H1 (cell line): ENCODE measurements around the gene NECTIN2. TPM values are rescaled to one million over a fixed set of nuclear protein-coding genes. Genes with fewer than 3 reads are reported as not detected.

ENCODE experiments used
- CTCF ChIA-PET: fragments of 300-600 bp; sonication (Branson Sonifier 250); formaldehyde crosslinking; loops from one replicate; lab custom pipeline; 2021; ENCODE audit not compliant: partially characterized antibody; lab: Charles Lee
- POLR2A ChIA-PET: fragments of 300-600 bp; sonication (Branson Sonifier 250); formaldehyde crosslinking; loops from one replicate; lab custom pipeline; 2021; ENCODE audit warnings: inconsistent platforms; ENCODE audit not compliant: partially characterized antibody; lab: Charles Lee
- DNase-seq, 2 experiments: peaks; one replicate each; pipeline versions ENCODE4 v3.0.0 to v3.0.0-alpha.2; 2010 to 2022; ENCODE audit warnings: low spot score in 2 of 2, low read depth in 1 of 2, mixed read lengths in 1 of 2
- FAIRE-seq: peaks from 2 replicates; lab custom pipeline; 2011; peaks lifted over from hg19 to GRCh38; lab: Jason Lieb, UNC
- H2AFZ ChIP-seq: 2 replicates; pipeline ENCODE4 v1.8.1; 2012; ENCODE audit warnings: low read length, inconsistent platforms
- H2AK5ac ChIP-seq: 2 replicates; pipeline ENCODE4 v1.6.1; 2013; ENCODE audit warnings: low read depth, low read length
- H2BK120ac ChIP-seq: replicated peaks from 2 replicates; pipeline ENCODE3; 2013; ENCODE audit warnings: low read depth, low read length, inconsistent platforms
- H2BK12ac ChIP-seq: 2 replicates; pipeline ENCODE4 v1.6.1; 2013; ENCODE audit warnings: low read depth, low read length
- H2BK15ac ChIP-seq: 2 replicates; pipeline ENCODE4 v1.6.1; 2013; ENCODE audit warnings: low read length
- H2BK20ac ChIP-seq: 2 replicates; pipeline ENCODE4 v1.6.1; 2013; ENCODE audit warnings: low read length
- H2BK5ac ChIP-seq: 2 replicates; pipeline ENCODE4 v1.6.1; 2013; ENCODE audit warnings: low read depth, low read length
- H3K14ac ChIP-seq: 2 replicates; pipeline ENCODE4 v1.6.1; 2013; ENCODE audit warnings: inconsistent platforms; ENCODE audit not compliant: insufficient read length
- H3K18ac ChIP-seq: 2 replicates; pipeline ENCODE4 v1.6.1; 2013; ENCODE audit warnings: low read length; ENCODE audit errors: extremely low read depth
- H3K23ac ChIP-seq: 2 replicates; pipeline ENCODE4 v1.6.1; 2013; ENCODE audit warnings: inconsistent platforms; ENCODE audit not compliant: insufficient read length
- H3K23me2 ChIP-seq: 2 replicates; pipeline ENCODE4 v1.6.1; 2013; ENCODE audit warnings: low read depth, low read length
- H3K27ac ChIP-seq: 2 replicates; pipeline ENCODE4 v1.6.1; 2011; ENCODE audit warnings: low read depth, low read length, inconsistent platforms
- H3K27me3 ChIP-seq, 4 experiments: replicated peaks in 1 of 4; 1 replicate in 1 of 4; 2 replicates in 3 of 4; pipeline versions ENCODE4 v1.6.1 to v1.8.1; 2011 to 2013; ENCODE audit warnings: low read length in 3 of 4, mild to moderate bottlenecking in 3 of 4, inconsistent platforms in 2 of 4, mixed read lengths in 2 of 4, moderate library complexity in 1 of 4; ENCODE audit not compliant: control insufficient read depth in 3 of 4, insufficient read depth in 3 of 4; ENCODE audit errors: extremely low read depth in 1 of 4
- H3K36me3 ChIP-seq, 4 experiments: 2 replicates each; pipeline versions ENCODE4 v1.6.1 to v1.8.1; 2011 to 2013; ENCODE audit warnings: mild to moderate bottlenecking in 4 of 4, low read length in 3 of 4, moderate library complexity in 2 of 4, control low read depth in 1 of 4, inconsistent platforms in 1 of 4; ENCODE audit not compliant: insufficient read depth in 4 of 4, control insufficient read depth in 2 of 4
- H3K4ac ChIP-seq: replicated peaks from 2 replicates; pipeline ENCODE3; 2013; ENCODE audit warnings: low read length, low read depth, mixed read lengths, inconsistent platforms; ENCODE audit not compliant: insufficient read length
- H3K4me1 ChIP-seq, 4 experiments: replicated peaks in 1 of 4; 1 replicate in 1 of 4; 2 replicates in 3 of 4; pipeline versions ENCODE4 v1.6.1 to v1.8.1; 2011 to 2013; ENCODE audit warnings: low read length in 3 of 4, inconsistent platforms in 2 of 4, mixed read lengths in 1 of 4; ENCODE audit not compliant: insufficient read depth in 4 of 4, control insufficient read depth in 3 of 4
- H3K4me2 ChIP-seq, 2 experiments: 2 replicates each; pipeline versions ENCODE4 v1.6.1 to v1.8.1; 2011 to 2013; ENCODE audit warnings: low read depth in 2 of 2, low read length in 2 of 2, control low read depth in 1 of 2, inconsistent platforms in 1 of 2, mild to moderate bottlenecking in 1 of 2; ENCODE audit not compliant: insufficient read depth in 1 of 2
- H3K4me3 ChIP-seq, 4 experiments: fragments of 200-600, 300-600 bp in 1 of 4; sonication (generic), shearing (Covaris generic), sonication (Bioruptor Twin) in 1 of 4; 2 replicates each; pipeline versions ENCODE4 v1.5.1 to v1.8.1; 2011 to 2016; ENCODE audit warnings: low read length in 4 of 4, low read depth in 3 of 4, control low read depth in 2 of 4, inconsistent platforms in 2 of 4, mild to moderate bottlenecking in 2 of 4, mixed read lengths in 1 of 4, moderate library complexity in 1 of 4; ENCODE audit not compliant: insufficient read depth in 2 of 4; ENCODE audit errors: extremely low read depth in 1 of 4
- H3K56ac ChIP-seq: replicated peaks from 2 replicates; pipeline ENCODE3; 2013; ENCODE audit warnings: low read depth, mild to moderate bottlenecking, mixed read lengths, low read length, inconsistent platforms; ENCODE audit not compliant: insufficient read length
- H3K79me1 ChIP-seq: 2 replicates; pipeline ENCODE4 v1.6.1; 2013; ENCODE audit warnings: low read depth, low read length, control low read depth
- H3K79me2 ChIP-seq, 2 experiments: 2 replicates each; pipeline versions ENCODE4 v1.6.1 to v1.8.1; 2012 to 2013; ENCODE audit warnings: low read length in 2 of 2, mild to moderate bottlenecking in 2 of 2, inconsistent platforms in 1 of 2; ENCODE audit not compliant: insufficient read depth in 2 of 2, control insufficient read depth in 1 of 2
- H3K9ac ChIP-seq, 4 experiments: replicated peaks in 1 of 4; 1 replicate in 1 of 4; 2 replicates in 3 of 4; pipeline versions ENCODE4 v1.6.1 to v1.8.1; 2011 to 2013; ENCODE audit warnings: low read depth in 3 of 4, low read length in 3 of 4, control low read depth in 2 of 4, mild to moderate bottlenecking in 2 of 4, moderate library complexity in 2 of 4, inconsistent platforms in 1 of 4; ENCODE audit errors: extremely low read depth in 1 of 4
- H3K9me3 ChIP-seq, 2 experiments: 2 replicates each; pipeline versions ENCODE4 v1.6.1 to v1.8.1; 2012 to 2013; ENCODE audit warnings: mild to moderate bottlenecking in 2 of 2, moderate library complexity in 2 of 2, control low read depth in 1 of 2, inconsistent platforms in 1 of 2, low read depth in 1 of 2, low read length in 1 of 2, mixed read lengths in 1 of 2; ENCODE audit not compliant: insufficient read depth in 2 of 2
- H4K20me1 ChIP-seq, 2 experiments: replicated peaks in 1 of 2; 2 replicates each; pipeline versions ENCODE3 to v1.8.1; 2011 to 2013; ENCODE audit warnings: inconsistent platforms in 2 of 2, low read length in 2 of 2, mild to moderate bottlenecking in 1 of 2; ENCODE audit not compliant: insufficient read depth in 2 of 2, control insufficient read depth in 1 of 2
- H4K5ac ChIP-seq: 2 replicates; pipeline ENCODE4 v1.6.1; 2013; ENCODE audit warnings: low read length, low read depth, mixed read lengths, inconsistent platforms; ENCODE audit not compliant: insufficient read length
- H4K8ac ChIP-seq: 2 replicates; pipeline ENCODE4 v1.8.0; 2013; ENCODE audit warnings: mild to moderate bottlenecking, moderate library complexity, low read length, inconsistent platforms; ENCODE audit not compliant: insufficient read depth; ENCODE audit errors: extremely low read depth
- H4K91ac ChIP-seq: replicated peaks from 2 replicates; pipeline ENCODE3; 2013; ENCODE audit warnings: low read length, mixed read lengths, inconsistent platforms; ENCODE audit not compliant: insufficient read length
- RFX5 ChIP-seq: IDR thresholded peaks from 2 replicates; pipeline ENCODE4 v1.6.1; 2011; ENCODE audit warnings: low read depth, low read length, improper control_type of control experiment, borderline replicate concordance
- WGBS, 2 experiments: shearing (Covaris generic) in 1 of 2; methylation state at CpG; one replicate each; pipeline versions ENCODE4 v1.1.6 to v1.1.7; 2013 to 2015; ENCODE audit warnings: low lambda C conversion rate in 2 of 2, mixed read lengths in 2 of 2, inconsistent platforms in 1 of 2, low coverage in 1 of 2, missing lambda C conversion rate in 1 of 2; ENCODE audit not compliant: insufficient replicate concordance in 2 of 2, insufficient coverage in 1 of 2, insufficient read length in 1 of 2; ENCODE audit errors: extremely low coverage in 1 of 2, missing lambda C conversion rate in 1 of 2; 5-methylcytosine and 5-hydroxymethylcytosine counted together
- polyA plus RNA-seq, 7 experiments: library from polyadenylated mRNA; depleted of rRNA in 3 of 7; stranded (reverse) in 5 of 7; unstranded in 2 of 7; fragments of >200 nt in 5 of 7; fragments of 200-250 nt in 2 of 7; gene quantifications; 1 replicate in 5 of 7; 2 replicates in 1 of 7; 4 replicates in 1 of 7; pipeline versions ENCODE4 v1.2.1 to v1.2.3, GENCODE V29; 2011 to 2013; ENCODE audit warnings: missing spikeins in 2 of 7, mixed read lengths in 2 of 7
- total RNA-seq: library from RNA; stranded (reverse); fragmentation: NEBNext Ultra II Directional; extraction: Animal tissue kit (Norgen Biotek cat#: 25700); gene quantifications from 2 replicates; pipeline ENCODE4 v1.2.1, GENCODE V29; 2021
- TF ChIP-seq, protein P1 (sequence below): IDR thresholded peaks from 2 replicates; pipeline ENCODE4 v1.6.1; 2012; ENCODE audit warnings: inconsistent platforms

NECTIN2 gene
- total and polyA plus RNA-seq, 2 of the 8 experiments (the other 6 are each of a cell fraction or from before 2014, with no cell fraction given) = 184 to 237 TPM

DNA sequence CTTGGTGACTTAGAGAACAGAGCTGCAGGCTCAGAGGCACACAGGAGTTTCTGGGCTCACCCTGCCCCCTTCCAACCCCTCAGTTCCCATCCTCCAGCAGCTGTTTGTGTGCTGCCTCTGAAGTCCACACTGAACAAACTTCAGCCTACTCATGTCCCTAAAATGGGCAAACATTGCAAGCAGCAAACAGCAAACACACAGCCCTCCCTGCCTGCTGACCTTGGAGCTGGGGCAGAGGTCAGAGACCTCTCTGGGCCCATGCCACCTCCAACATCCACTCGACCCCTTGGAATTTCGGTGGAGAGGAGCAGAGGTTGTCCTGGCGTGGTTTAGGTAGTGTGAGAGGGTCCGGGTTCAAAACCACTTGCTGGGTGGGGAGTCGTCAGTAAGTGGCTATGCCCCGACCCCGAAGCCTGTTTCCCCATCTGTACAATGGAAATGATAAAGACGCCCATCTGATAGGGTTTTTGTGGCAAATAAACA, 78.2 kb downstream of the NECTIN2 start:
- Histone ChIP-seq H3K9me3 (peaks cover 0 to 4% of the 10 kb centered on the region in 2 experiments; a peak in 1 of 4 replicates), H3K23me2 (no peaks in the 10 kb centered on the region), H2BK5ac (no peak overlapping the region), H4K20me1 (no peaks in the 10 kb centered on the region), H3K4me2 (no peak overlapping the region), H3K36me3 (no peaks in the 10 kb centered on the region), H3K14ac (no peak overlapping the region), H2AFZ (no peak overlapping the region), H3K79me1 (no peaks in the 10 kb centered on the region), H3K79me2 (no peaks in the 10 kb centered on the region), H2BK120ac (no peak overlapping the region), H4K91ac (peak overlapping the region; percentile 54), H2BK12ac (peak overlapping the region; percentile 76; the same call in 1 of the 2 replicates), H3K27ac (no peak overlapping the region), H3K4me1 (peaks cover 0 to 5% (median 0%) of the 10 kb centered on the region in 4 experiments; a peak in 2 of 7 replicates), H3K4ac (no peak overlapping the region), H2BK15ac (no peak overlapping the region), H3K4me3 (no peak overlapping the region), H3K27me3 (peaks cover 0 to 1% (median 0%) of the 10 kb centered on the region in 4 experiments; a peak in 1 of 7 replicates), H2AK5ac (no peak overlapping the region), H2BK20ac (no peak overlapping the region), H3K18ac (peak overlapping the region; percentile 6; the same call in 1 of the 2 replicates), H4K5ac (no peak overlapping the region), H4K8ac (no peak overlapping the region), H3K23ac (no peak overlapping the region), H3K9ac (peak overlapping the region in 1 of 4 experiments; percentile 32; a peak in 1 of 7 replicates), H3K56ac (no peak overlapping the region)
- no peak for DNase-seq
- no peak for FAIRE-seq
- peak; percentile 42; the same call in 1 of the 2 replicates for TF ChIP-seq RFX5
- TF ChIP-seq, protein P1, sequence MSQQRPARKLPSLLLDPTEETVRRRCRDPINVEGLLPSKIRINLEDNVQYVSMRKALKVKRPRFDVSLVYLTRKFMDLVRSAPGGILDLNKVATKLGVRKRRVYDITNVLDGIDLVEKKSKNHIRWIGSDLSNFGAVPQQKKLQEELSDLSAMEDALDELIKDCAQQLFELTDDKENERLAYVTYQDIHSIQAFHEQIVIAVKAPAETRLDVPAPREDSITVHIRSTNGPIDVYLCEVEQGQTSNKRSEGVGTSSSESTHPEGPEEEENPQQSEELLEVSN = no peak
- ChIA-PET POLR2A (interaction anchor here (1.6 to 2.9 kb wide), 3 partner anchors 10 to 18 kb away, joined by 4 to 15 read pairs (median 13); partner anchors contain the start of genes APOC1 and APOE), CTCF (interaction anchor here (1.3 kb wide), 1 partner anchor 20 kb away, joined by 3 read pairs; no protein-coding TSS in a partner anchor)
- 79% methylated on average over 8 of the region's 8 CpGs; no CpG with 5 or more reads in 1 of the 2 experiments for WGBS, 2 experiments
